HG03159 (cell line): Measurements from ENCODE around the gene CCDC82.

ENCODE experiments used
- ATAC-seq: cut with Tn5 transposase; IDR thresholded peaks from one replicate; pipeline ENCODE4 v1.9.1; 2021; ENCODE audit warnings: mild to moderate bottlenecking, moderate library complexity; ENCODE audit not compliant: unreplicated experiment

CCDC82 gene

DNA sequence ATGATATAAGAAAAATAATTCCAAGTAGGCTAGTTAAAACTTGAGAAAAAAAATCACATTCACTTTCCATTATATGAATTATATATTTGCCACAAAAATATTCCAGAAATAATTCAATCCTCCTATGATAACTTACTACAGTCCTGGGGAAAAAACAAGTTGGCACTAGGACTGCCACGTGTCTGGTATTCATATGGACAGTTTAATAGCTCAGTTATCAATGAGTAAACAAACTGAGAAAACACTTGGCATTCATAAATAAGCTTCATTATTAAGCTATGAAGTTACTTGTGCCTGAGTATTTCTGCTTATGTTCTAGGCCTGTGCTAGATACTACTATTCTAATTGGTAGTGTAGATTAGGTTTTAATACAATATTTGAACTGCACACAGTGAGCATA is 24.2 kb downstream of the CCDC82 start:
- ATAC-seq = no peak

DNA sequence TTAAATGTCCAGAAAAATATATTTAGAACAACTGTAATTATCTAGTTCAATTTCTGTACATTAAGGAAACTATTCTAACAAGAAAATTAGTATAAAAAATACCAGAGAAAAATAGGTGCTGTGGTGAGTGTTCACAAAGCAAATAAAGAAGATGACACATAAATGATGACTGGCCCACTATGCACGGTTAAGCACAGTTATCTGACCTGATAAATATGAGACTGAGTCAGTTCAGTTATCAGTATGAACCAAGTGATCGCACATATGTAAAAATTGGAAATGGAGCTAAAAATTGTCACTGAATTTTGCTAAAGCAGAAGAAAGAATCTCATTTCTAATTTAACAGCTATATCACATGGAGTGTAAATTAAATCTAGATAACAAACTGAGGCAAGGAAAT is 27.9 kb downstream of the CCDC82 start:
- no peak for ATAC-seq

DNA sequence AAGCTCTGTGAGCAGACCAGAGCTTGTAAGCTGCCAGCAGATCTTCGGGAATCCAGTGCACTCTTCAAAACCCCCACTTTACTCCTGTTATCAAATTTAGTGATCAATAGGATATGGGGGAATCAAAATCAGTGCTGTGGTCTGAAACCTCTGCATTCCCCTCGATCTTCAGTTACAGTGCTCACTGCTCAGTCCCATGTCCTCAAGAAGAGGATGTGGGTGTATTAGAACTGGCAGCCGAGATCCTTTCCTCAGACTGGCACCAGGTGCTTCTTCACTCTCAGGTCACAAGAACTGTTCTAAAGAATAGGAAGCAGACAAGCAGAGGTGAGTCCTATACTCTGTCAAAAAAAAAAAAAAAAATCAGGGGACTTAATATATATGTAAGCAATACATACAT is 31.4 kb downstream of the CCDC82 start:
- ATAC-seq = no peak

DNA sequence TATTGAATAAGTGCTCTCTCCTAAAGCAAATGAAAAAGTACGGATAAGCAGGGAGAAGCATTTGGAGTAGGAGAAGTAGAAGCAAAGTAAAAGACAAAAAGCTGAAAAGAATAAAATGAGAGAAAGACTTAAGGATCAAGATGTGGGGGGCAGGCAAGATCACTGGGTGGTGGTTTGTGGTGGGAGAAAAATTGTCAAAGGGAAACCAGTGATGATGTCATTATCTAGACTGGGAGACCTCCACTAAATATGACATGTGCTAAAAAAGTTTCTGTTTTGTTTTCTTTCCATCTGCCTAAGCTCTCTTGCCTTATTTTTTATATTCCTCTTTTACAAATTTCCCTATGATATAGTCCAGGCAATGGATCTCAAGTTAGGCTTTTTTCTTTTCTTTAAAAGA is 31.9 kb downstream of the CCDC82 start:
- ATAC-seq = no peak

DNA sequence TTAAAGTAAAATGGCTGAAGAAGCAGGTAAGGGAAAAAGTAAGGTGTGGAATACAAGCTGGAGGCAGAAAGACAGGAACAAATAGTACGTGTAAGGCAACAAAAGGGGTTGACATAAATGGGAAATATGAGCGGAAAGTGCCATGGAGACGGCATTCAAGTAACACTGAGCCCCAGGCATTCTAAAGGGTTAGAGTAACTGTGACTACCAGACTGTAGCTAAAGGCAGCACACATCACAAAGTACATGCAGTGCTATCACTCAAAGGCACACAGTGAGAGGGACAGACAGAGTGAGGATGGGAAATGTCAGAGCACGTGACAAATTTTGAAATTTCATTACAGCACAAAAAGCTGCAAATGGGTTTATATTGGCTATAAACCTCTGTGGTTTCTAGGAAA is 32.9 kb downstream of the CCDC82 start:
- no peak for ATAC-seq

DNA sequence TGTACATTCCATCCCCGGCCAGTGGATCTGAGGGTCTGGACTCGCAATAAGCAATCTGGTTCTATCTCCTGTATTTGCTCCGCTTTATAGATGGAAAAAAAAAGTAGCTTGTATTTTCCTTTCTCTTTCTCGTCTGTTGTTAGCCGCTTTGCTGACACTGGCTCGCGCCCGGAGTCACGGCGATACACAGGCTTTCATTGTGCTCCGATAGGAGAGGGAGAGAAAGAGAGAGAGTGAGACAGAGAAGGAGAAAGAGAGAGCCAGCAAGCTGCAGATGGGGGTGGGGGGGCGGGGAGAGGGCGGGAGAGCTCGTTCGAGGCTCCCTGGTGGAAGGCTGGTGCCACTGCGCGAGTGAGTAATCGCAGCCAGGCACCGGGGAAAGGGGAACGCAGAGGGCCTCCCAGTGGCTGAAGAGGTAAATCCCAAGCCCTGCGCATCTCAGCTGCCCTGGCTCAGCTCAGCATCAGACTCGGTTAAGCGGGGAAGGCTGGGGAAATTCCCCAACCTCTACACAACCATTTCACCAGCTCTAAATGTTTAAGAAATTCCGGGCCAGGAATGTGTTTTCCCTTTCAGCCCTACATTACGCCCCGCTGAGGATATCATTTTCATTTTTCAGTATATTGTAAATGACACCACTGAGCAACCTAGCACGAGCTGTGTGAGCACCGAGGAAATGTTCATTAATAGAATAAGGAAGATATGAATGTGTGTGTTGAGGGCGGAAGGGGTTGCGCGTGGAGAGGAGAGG is 46.6 kb downstream of the CCDC82 start, which contains the start of gene MAML2:
MAML2 (minus strand) TSS at position 235 of the 751 bp plus-strand sequence. CDS start 1,300 bp downstream, outside the sequence.
- peak; percentile 85 for ATAC-seq

DNA sequence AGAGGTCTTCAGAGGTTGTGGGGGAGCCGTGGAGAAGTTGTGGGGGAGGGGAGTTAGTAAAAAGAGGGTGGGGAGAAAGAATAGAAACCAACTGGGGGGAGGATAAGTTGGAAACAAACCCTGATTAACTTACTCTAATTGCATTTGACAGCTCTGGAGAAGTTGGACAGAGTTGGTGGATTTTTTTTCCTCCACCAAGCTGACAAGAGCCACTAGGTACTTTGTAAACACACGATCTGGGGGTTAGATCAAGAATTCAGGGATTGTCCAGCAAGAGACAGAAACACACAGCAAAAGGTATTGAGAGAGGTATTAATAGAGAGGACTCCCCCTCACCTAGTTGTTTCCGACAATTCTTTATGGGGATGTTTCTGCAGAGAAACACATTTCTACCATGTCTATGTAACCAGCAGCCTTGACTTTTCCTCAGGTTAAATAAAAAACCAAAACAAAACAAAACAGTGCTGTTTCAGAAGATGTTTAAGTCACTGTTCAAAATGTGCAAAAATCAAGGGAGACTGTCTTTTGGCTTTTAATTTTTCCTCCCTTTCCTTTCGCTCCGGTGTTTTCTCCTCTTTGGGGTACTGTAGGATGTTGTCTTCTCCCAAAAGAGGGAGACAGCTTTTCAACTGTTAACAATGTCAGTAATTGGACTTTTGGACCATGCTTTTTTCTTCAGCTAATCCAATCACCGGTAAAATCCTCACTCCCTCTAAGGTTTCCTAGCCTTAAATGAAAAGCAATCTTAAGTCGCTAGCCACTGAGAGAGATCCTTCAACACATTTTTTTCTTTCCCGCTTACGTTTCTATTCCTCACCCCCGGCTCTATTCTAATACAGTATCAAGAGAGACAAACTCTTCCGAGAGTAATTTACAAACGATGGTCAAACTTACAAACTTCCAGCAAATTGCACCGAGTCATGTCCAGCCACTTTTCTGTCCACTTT is 47.4 kb downstream of the CCDC82 start:
- ATAC-seq = no peak

DNA sequence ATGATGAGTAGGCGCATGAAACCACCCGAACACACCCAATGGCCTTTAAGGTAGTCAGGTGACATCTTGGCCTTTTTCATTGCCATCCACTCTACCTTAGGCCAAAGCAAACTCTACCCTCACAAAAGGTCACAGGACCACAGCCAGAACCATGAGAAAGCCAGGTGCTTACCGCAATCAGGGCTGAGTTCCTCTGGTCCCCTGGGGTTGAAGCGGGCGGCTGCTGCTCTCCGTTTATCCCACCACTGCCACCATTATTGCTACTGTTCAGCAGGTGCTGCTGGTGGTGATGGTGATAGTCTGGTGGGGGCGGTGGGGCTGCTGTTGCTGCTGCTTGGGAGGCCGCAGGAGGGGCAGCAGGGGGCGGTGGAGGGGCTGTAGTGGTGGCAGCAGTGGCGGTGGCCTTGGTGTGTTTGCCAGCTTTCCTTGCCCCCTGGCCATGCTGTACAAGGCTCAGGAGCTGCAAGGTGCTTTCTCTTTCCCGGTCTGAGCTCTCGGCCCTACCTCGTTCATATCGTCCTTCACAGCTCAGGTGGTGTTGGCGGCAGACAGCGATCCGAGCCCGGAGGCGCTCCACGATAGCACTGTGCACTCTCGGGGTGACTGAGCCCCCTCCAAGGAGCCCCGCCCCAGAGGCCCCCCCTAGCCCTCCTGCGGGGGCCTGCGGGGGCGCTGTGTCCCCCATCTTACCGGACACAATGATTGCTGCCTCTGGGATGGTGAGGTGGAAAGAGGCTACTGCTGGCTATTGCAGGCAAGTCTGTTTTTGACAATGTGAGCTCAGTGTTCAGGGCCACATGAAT is 48.3 kb downstream of the CCDC82 start:
- peak; percentile 33 for ATAC-seq

DNA sequence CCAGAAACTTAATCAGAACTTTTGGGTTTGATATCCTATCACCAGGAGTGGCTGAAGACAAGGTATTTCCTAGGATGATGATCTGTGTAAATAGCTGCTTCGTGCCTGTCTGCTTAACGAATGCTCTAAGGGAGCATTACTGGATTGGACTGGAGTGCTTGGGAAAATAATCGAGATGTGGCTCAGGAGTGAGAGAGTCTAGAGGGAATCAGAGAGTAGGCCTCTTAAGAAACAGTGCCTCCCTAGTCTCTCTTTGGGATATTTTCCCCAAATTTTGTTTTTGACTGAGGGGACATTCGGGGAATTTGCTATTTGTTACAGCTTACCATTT is 49.2 kb downstream of the CCDC82 start:
- no peak for ATAC-seq

DNA sequence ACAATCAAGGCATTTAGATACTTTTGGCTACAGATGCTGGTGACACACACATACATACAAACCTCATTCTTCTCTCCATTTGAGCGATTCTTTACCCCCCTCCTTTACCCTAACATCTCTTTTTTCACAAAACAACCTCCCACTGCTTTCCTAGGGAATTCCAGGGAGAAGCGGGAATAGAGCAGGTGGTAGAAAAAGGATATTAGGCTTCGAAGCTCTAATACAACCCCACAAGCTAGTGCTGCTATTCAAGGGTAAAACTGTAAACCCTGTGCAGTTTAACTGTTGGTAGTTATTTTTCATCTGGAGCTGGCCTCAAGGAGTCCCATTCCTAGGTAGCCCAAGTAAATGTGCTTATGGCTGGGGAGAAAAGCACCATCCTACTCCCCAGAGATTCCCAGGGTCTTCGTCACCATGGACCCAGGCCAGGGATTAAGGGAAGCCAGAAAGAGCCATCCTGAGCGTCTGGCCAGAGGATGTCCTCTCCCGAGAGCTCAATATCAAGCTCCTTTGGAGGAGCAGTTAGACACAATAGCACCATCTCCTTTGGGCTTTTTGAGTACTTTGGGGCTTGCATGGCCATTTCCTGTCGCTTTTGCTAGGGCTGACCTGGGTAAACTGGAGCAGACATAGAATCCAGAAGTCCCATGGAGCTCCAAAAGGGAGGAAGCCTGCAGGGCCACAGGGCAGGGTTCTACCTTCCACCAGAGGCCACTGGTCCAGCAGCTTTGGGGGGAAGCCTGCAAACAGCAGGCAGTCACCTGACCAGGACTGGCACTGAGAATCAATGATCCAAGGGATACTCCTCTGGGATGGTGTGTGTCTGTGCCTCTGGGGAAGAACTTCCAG is 49.8 kb downstream of the CCDC82 start:
- ATAC-seq = no peak

DNA sequence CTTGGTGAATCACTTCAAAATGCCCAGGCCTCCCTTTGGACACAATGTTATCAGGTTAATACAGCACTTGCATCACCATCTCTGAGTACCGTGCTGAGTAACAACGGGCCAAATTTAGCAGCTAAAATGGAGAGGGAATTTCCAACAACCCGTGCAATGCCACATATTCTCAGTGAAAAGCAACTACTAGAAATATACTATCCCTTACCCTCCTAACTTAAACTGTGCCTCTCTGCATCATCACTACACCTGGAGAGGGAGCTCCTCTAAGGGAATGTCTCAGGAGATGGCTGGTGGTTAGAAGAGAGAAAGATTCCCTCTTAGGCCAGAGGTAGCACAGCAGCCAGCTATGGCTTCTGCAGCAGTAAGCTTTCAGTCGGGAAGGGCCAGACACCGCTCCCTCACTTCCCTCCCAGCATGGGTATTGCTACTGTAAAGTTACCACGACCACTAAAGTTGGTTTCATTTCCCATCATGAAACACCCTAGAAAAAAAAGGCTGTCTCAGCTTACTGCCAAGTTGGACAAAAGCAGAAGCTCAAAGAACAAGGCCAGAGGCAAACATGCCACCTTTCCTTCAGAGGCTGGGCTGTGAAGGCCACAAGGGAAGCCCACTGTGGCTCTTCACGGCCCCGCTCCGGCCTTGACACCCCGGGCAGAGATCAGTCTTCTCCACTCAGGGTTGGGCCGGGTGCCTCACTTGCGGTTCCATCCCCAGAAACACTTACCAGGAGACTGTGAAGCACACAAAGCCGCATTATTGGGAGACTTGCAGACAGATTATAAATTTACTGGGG is 50.6 kb downstream of the CCDC82 start:
- peak; percentile 47 for ATAC-seq

DNA sequence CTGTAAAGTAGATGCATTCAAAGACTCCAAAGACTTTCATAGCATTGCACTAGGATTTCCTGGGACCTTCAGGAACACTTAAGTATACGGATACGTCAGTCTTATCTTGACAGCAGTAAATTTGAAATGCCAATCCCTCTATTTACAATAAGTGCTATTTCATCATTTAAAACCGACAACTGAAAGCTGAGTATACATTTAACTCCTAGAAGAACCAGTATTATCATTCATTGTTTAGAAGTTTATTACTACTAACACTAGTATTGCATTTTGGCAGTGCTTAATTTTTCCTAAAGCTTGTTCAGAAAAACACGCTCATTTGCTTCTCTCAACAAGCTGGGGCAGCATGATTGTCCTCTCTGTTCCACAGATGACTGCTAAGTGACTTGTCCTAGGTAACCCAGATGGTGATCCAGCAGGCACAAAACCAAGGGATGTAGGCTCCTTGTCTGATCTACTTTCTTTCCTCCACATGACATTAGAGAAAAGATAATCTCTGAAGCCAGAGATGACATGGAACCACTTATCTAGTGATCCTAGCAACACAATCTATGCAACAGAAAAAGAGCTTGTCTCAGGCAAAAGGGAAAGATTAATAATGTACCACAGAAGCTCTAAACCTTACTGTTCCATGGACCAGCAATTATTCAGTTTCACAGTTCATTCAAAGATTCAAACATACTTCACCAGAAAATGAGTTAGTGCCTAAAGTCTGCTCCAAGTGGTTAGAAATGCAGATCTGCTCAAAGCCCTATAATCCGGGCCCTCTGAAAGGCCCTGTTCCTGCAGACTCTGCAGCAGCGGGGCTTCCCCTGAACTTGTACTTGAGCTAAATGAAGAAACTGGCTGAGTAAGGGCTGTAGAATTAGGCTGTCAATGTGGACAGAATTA is 51.9 kb downstream of the CCDC82 start:
- peak; percentile 28 for ATAC-seq

DNA sequence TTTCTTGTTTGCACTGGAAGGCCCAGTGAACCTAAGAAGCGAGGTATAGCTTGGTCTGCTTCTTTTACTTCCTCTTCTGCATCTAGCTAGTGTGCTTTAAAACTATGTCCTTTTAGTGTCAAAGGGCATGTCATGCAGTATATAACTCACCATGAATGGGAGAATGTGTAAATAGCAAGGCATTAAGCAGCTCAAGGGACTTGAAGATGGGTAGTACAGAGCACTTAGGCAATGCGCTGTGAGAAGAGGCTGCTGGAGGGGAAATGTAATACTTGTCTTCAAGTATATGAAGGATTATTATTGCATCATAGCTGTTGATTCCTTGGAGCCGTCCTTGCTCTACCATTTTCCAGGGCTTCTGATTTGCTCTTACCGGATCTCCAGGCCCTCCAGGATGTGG is 54.3 kb downstream of the CCDC82 start:
- ATAC-seq = no peak

DNA sequence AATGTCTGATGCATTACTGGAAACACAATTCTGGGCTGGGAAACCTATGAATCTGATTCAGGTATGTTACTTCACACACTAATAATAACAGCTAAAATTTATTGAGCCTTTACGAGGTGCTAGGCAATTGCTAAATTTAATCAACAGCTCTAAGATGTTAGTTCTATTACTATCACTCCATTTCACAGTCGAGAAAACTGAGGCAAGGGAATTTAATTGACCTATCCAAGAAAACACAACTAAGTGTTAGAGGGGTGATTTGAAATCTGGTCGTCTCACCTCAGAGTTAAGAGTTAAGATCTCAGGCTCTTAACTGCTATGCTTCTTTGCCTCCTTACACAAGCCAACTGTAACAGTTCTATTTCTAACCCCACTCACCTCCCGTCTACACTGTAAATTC is 55.5 kb downstream of the CCDC82 start:
- ATAC-seq = no peak

DNA sequence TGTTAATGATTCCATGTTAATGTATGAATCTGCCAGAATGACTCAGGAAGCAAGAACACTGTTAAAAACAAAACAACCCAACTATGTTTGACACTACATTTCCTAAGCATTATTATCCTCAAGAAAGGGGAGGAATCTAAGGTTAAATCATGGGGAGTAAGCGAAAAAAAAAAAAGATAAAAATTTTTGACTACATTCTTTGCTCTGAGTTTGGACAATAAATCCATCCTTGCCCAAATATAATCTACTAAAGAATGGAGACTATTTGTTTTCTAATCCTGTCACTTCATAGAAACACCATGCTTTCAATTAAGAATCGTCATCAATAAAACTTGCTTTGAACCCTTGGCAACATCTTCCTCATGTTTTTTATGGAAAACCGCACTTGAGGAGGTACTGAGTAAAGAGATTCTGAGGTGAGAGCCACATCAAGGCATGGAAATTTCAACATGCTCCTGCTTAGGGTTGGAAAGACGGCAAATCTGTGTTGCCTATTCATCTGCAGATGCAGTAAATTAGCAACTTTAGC is 56.5 kb downstream of the CCDC82 start:
- ATAC-seq = no peak

DNA sequence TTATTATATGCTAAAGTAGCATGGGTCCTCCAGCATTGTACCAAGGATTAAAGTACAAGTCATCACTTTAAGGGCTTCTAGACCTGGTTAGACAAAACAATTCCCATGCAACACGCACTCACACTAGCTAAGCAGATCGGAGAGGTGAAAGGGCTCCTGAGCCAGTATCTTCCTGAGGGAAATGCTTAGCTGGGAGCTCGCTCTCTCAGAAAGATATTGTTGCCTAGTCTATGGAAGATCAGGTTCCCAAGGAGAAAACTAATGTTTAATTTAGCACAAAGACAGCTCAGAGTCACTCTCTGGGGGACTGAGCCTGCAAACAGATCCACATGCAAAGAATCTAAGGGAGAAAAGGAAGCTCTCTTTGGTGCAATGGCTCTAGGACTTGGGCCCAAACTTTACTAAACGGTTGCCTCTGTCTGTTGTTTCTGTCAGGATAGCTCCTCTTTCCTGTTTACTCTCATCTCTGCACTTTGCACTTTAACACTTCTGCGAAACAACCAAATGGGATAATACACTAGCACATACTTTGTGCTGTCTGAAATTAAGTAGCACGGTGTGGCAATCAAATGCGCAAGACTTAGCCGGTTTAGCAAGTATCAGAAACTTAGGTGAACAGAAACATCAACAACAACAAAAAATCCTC is 57.5 kb downstream of the CCDC82 start:
- no peak for ATAC-seq

DNA sequence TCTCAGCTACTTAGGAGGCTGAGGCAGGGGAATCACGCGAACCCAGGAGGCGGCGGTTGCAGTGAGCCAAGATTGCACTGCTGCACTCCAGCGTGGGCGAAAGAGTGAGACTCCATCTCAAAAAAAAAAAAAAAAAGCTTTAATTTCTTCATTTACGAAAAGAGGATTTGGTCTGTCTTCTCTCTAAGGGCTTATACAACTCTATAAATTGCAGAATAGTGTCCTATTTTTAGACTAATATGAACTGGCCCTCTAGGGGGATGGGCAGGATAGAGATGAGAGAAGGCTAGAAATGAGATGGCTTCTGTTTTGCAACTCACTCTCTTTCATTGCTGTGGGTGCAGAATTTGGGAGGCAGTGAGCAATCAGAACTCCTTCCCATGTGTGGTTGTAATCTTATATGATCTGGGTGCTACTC is 58.0 kb downstream of the CCDC82 start:
- no peak for ATAC-seq

DNA sequence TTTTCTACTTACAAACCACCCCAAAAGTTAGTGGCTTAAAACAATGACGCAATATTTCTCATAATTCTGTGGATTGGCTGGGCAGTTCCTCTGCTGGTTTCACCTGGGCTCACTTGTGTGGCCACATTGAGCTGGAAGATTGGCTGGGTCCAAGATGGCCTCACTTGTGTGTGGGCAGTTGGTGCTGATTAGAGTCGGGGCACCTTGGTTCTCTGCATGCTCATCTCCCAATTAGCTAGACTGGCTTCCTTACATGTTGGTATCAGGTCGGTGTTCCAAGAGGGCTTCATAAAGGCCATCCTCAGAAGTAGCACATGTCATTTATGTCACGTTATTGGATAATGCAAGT is 59.2 kb downstream of the CCDC82 start:
- no peak for ATAC-seq
